Activated CD8-positive, alpha-beta memory T cell treated with anti-CD3 and anti-CD28 coated beads for 1 hour (primary cell): ENCODE data around the gene CNTNAP2.
"Not testable (repeated sequence)": the region's sequence is repeated elsewhere in the genome, so short reads cannot be mapped to it uniquely, and the experiment has no call there.

ENCODE experiments used
- DNase-seq, 2 donors: peaks; one replicate each; pipeline ENCODE4 v3.0.0-alpha.2; 2020; ENCODE audit warnings: low read depth in 1 of 2; ENCODE audit errors: extremely low read depth in 1 of 2

The CNTNAP2 gene

DNA sequence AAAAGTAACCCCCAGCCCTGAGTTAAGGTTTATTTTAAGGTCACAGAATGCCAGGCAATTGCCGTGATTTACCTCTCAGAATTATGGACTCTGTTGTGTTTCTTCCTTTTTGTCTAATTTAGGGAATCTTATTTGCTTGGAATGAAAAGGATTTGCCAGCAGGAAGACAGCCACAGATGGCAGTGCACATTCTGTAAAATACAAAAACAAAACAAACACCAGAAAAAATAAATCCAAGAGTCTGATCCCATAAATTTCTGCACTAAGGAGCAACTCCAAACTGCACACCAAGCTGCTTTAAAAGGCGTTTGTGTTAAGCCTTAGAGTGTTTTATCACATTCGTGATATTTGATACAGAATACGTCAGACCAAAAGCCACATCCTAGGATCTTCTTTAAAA is 2275.0 kb downstream of the CNTNAP2 start:
- DNase-seq, result no peak

DNA sequence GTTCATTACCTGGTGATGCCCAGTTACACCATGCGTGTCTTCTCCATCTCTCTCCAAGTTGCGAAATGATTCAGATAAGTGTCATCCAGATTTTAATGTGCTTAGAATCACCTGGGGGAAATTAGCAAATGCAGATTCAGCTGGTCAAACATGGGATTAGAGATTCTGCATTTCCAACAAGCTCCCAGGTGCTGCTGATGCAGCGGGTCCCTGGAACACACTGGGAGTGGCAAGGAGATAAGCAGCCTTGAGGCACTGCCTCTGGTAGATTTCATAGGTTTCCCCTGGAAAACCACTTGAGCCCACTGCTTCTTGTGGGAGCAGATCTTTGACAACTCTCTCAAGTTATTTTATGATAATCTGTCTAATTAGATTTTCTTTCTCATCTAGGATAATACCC is 2278.0 kb downstream of the CNTNAP2 start:
- DNase-seq, result no peak

- no peak for DNase-seq
These were observed 2278.8 kb downstream of the CNTNAP2 start for GRCh38 chr7:148395352-148395811.

GRCh38 chr7:148395990-148396716 is 2279.6 kb downstream of the CNTNAP2 start:
- no peak for DNase-seq

- no peak for DNase-seq
These were observed 2280.5 kb downstream of the CNTNAP2 start for GRCh38 chr7:148397056-148397455.

GRCh38 chr7:148397551-148397950 is 2280.9 kb downstream of the CNTNAP2 start:
- no peak for DNase-seq

DNA sequence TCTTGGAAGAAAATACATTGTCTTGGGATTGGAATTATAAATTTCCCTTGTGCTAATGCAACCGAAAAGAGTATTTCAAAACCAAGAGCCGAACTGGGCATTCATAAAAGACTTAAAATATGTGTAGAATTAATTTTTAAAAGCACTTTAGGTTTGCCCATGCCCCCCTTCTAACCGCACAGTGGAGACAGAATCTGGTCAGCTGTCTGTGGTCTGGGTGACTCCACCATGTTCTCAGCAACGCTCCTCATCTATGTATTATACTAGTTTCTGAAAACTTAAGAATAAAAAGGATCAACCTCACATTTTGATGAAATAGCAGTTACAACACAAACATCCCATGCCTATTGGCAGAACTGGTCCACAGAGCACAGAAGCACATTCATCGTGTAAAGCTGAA is 2281.4 kb downstream of the CNTNAP2 start:
- DNase-seq, result no peak

GRCh38 chr7:148398844-148399365 is 2282.3 kb downstream of the CNTNAP2 start:
- no peak for DNase-seq

DNA sequence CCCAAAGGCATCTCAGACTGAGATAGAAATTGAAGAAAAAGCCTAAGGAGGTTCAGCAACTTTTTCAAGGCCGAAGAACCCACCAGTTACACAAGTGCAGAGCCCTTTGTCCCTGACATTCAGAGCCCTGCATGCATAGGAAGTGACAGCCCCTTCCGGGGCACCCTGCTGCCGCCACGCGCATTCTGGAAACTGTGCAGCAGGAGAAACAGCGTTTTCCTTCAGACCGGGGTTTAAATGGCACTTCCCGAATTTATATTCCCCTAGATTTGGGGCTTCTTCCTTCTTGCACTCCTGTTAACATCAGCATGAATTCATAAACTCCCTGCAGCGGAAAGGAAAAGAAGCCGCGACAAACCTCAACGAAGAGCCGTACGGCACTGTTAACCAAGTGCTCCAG is 2283.5 kb downstream of the CNTNAP2 start:
- DNase-seq, result no peak

GRCh38 chr7:148402159-148402558 is 2285.6 kb downstream of the CNTNAP2 start:
- no peak for DNase-seq

GRCh38 chr7:148403466-148403993 is 2286.9 kb downstream of the CNTNAP2 start:
- DNase-seq, result no peak

- no peak for DNase-seq
These were observed 2291.7 kb downstream of the CNTNAP2 start for GRCh38 chr7:148408307-148408706.

DNA sequence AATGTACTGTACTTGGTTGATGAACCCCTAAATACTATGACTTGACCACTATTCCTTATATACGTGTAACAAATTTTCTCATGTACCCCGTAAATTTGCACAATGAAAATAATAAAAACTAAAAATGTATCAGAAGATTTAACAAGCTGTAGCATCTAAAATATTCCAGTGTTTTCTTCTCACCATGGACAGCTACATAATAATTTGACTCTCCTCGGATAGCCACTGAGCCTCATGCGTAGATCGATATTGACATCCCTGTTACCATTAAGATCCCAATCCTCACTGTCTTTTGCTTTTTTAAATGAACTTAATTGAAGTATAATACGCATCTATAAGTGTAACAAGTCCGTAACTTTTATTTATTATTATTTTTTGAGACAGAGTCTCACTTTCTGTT is 2294.3 kb downstream of the CNTNAP2 start:
- no peak for DNase-seq

- DNase-seq, result no peak
These were observed 2296.1 kb downstream of the CNTNAP2 start for GRCh38 chr7:148412691-148413090.

- no peak for DNase-seq
These were observed 2303.5 kb downstream of the CNTNAP2 start for GRCh38 chr7:148419856-148420832.

GRCh38 chr7:148422030-148422429 is 2305.4 kb downstream of the CNTNAP2 start:
- no peak for DNase-seq

DNA sequence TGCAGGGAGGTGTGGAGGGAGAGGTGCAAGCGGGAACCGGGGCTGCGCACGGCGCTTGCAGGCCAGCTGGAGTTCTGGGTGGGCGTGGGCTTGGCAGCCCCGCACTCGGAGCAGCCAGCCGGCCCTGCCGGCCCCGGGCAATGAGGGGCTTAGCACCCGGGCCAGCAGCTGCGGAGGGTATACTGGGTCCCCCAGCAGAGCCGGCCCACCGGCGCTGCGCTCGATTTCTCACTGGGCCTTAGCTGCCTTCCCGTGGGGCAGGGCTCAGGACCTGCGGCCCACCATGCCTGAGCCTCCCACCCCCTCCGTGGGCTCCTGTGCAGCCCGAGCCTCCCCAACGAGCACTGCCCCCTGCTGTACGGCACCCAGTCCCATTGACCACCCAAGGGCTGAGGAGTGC is 2309.8 kb downstream of the CNTNAP2 start:
- DNase-seq, result not testable (repeated sequence)

DNA sequence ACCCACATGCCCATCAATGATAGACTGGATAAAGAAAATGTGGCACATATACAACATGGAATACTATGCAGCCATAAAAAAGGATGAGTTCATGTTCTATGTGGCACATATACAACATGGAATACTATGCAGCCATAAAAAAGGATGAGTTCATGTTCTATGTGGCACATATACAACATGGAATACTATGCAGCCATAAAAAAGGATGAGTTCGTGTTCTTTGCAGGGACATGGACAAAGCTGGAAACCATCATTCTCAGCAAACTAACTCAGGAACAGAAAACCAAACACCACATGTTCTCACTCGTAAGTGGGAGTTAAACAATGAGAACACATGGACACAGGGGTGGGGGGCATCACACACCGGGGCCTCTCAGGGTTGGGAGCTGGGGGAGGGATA is 2314.1 kb downstream of the CNTNAP2 start:
- not testable (repeated sequence) for DNase-seq

DNA sequence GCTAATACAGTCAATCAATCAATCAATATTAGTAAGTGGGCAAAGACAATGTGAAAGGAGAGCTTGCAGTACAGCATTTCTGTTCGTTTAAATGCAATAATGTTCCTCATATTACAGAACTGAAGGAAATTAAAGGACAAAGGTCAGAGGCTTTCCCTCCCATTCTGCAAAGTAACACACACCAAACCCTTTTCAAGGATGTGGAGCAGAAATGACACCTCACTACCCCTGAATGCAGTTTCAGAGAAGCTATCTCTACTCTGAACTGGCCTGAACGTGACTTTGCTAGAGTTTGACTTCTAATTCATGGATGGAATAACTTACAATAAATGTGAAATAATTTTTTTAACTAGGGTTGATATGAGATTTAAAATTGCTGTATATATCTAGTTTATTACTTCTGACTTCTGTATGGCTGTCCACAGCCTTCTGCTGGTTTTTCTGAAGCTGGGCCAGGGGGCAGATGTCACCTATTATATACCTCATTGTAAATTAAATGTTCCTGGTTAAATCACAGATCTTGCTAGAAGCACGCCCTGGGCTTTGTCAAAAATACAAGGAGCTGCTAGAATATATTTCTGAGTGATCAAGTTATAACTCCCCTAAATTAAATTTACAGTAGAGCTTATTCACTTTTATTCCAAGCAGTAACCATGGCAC is 2317.1 kb downstream of the CNTNAP2 start:
- no peak for DNase-seq

DNA sequence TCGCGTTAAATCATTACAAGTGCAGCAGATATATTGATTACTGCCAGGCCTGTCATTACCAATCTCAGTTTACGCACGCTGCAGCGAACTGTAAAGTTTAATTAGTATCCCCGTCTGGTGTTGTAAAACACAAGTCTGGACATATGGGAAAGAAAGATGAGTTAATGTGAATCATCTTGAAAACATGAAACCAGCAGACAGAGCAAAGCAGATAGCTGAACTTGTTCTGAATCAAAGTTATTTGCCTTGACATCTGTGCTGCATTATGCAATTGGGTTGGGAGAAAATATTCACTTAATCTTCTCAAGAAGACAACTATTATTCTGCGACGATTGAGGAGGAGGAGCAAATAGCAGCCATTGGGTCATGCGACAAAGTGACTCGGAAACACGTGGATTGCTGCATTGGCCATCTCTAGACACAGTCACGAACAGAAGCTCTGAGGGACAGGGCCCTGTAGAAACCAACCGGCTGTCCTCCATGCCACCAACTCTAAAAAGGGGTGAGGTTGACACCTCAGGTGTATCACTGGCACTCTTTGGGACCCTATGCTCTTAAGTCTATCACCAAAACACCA is 2317.7 kb downstream of the CNTNAP2 start:
- DNase-seq, result no peak
